VCaP (cell line): ENCODE data around the gene ZG16.
"Not testable (repeated sequence)": the region's sequence is repeated elsewhere in the genome, so short reads cannot be mapped to it uniquely, and the experiment has no call there.

Experiments used
- H3K27ac ChIP-seq: fragments of 450-650 bp; 2 replicates; pipeline ENCODE4 v1.5.1; 2017
- CTCF ChIP-seq: fragments of 450-650 bp; conservative IDR thresholded peaks from 2 replicates; pipeline ENCODE4 v1.5.1; 2017; ENCODE audit warnings: mild to moderate bottlenecking, moderate library complexity

The ZG16 gene

GRCh38 chr16:29777576-29778350 lies at the start of gene ZG16:
TSS of gene ZG16 (plus strand) at chr16:29778256. CDS start at chr16:29779267, 1,011 bp downstream.
- TF ChIP-seq CTCF = no peak
- no peak within 1 kb of the TSS for H3K27ac ChIP-seq

- TF ChIP-seq CTCF = peak; percentile 52
- peak overlapping the region; percentile 5; the same call in 1 of the 2 replicates for H3K27ac ChIP-seq
Measured at GRCh38 chr16:29729116-29729521, 48.9 kb upstream of the ZG16 start.

GRCh38 chr16:29730649-29731048 lies 47.4 kb upstream of the ZG16 start:
- no peak overlapping the region for H3K27ac ChIP-seq
- TF ChIP-seq CTCF = no peak

GRCh38 chr16:29731768-29732601 lies 46.1 kb upstream of the ZG16 start:
- not testable (repeated sequence) for H3K27ac ChIP-seq

GRCh38 chr16:29734786-29735185 lies 43.3 kb upstream of the ZG16 start:
- H3K27ac ChIP-seq = peak overlapping the region; percentile 98; the same call in 1 of the 2 replicates
- TF ChIP-seq CTCF = no peak

GRCh38 chr16:29736112-29736511 lies 41.9 kb upstream of the ZG16 start:
- TF ChIP-seq CTCF = no peak
- H3K27ac ChIP-seq = peak overlapping the region; percentile 98

GRCh38 chr16:29736764-29737163 lies 41.3 kb upstream of the ZG16 start:
- peak overlapping the region; percentile 98 for H3K27ac ChIP-seq
- no peak for TF ChIP-seq CTCF
